Mesenchymal stem cell (in vitro differentiated cells and primary cell): ENCODE measurements around the gene HYAL3.

Source experiments
- DNase-seq: peaks from one replicate; pipeline ENCODE4 v3.0.0-alpha.2; 2013
- H2AFZ ChIP-seq: one replicate; pipeline ENCODE4 v1.6.1; 2013; ENCODE audit warnings: low read depth, mild to moderate bottlenecking, control low read depth, inconsistent platforms, low read length, moderate library complexity
- H2AK5ac ChIP-seq: 2 replicates; pipeline ENCODE4 v1.6.1; 2013; ENCODE audit warnings: low read length, moderate library complexity, mild to moderate bottlenecking, inconsistent platforms; ENCODE audit not compliant: severe bottlenecking
- H2BK120ac ChIP-seq: one replicate; pipeline ENCODE4 v1.6.1; 2013; ENCODE audit warnings: low read depth, mild to moderate bottlenecking, inconsistent platforms, low read length, moderate library complexity
- H2BK12ac ChIP-seq, 2 experiments: one replicate each; pipeline ENCODE4 v1.6.1; 2013; ENCODE audit warnings: inconsistent platforms in 2 of 2, low read length in 2 of 2, mild to moderate bottlenecking in 2 of 2, moderate library complexity in 2 of 2, control low read depth in 1 of 2
- H2BK15ac ChIP-seq: one replicate; pipeline ENCODE4 v1.6.1; 2013; ENCODE audit warnings: mild to moderate bottlenecking, low read depth, inconsistent platforms; ENCODE audit not compliant: poor library complexity, severe bottlenecking
- H2BK5ac ChIP-seq: 2 replicates; pipeline ENCODE4 v1.6.1; 2013; ENCODE audit warnings: low read depth, mild to moderate bottlenecking, low read length, control low read depth, inconsistent platforms; ENCODE audit not compliant: poor library complexity, severe bottlenecking
- H3K14ac ChIP-seq, 2 experiments: one replicate each; pipeline ENCODE4 v1.6.1; 2013; ENCODE audit warnings: inconsistent platforms in 2 of 2, low read length in 2 of 2, control low read depth in 1 of 2, mild to moderate bottlenecking in 1 of 2, moderate library complexity in 1 of 2
- H3K18ac ChIP-seq, 2 experiments: one replicate each; pipeline ENCODE4 v1.6.1; 2013; ENCODE audit warnings: inconsistent platforms in 2 of 2, low read length in 2 of 2, control low read depth in 1 of 2, low read depth in 1 of 2, mild to moderate bottlenecking in 1 of 2
- H3K23ac ChIP-seq, 2 experiments: one replicate each; pipeline ENCODE4 v1.6.1; 2013; ENCODE audit warnings: inconsistent platforms in 2 of 2, low read length in 2 of 2, mild to moderate bottlenecking in 2 of 2, moderate library complexity in 2 of 2, control low read depth in 1 of 2
- H3K27ac ChIP-seq: 2 replicates; pipeline ENCODE4 v1.5.1; 2013; ENCODE audit warnings: mild to moderate bottlenecking, moderate library complexity, low read length, control low read depth, inconsistent platforms; ENCODE audit not compliant: poor library complexity, severe bottlenecking
- H3K27me3 ChIP-seq, 2 experiments: 2 replicates each; pipeline versions ENCODE4 v1.6.1 to v1.7.0; 2013; ENCODE audit warnings: low read length in 2 of 2, mild to moderate bottlenecking in 2 of 2, moderate library complexity in 2 of 2, control low read depth in 1 of 2, inconsistent platforms in 1 of 2; ENCODE audit not compliant: control insufficient read depth in 1 of 2, insufficient read depth in 1 of 2
- H3K36me3 ChIP-seq, 2 experiments: 2 replicates each; pipeline versions ENCODE4 v1.6.1 to v1.7.0; 2013; ENCODE audit warnings: low read length in 2 of 2, control low read depth in 1 of 2, inconsistent platforms in 1 of 2, low read depth in 1 of 2, mild to moderate bottlenecking in 1 of 2; ENCODE audit not compliant: insufficient read depth in 2 of 2, control insufficient read depth in 1 of 2
- H3K4ac ChIP-seq, 2 experiments: one replicate each; pipeline ENCODE4 v1.6.1; 2013; ENCODE audit warnings: inconsistent platforms in 2 of 2, low read length in 2 of 2, mild to moderate bottlenecking in 2 of 2, moderate library complexity in 2 of 2, control low read depth in 1 of 2, low read depth in 1 of 2
- H3K4me1 ChIP-seq: 2 replicates; pipeline ENCODE4 v1.6.1; 2013; ENCODE audit warnings: low read depth, low read length, control low read depth; ENCODE audit not compliant: control insufficient read depth, insufficient read depth
- H3K4me2 ChIP-seq: 2 replicates; pipeline ENCODE4 v1.6.1; 2013; ENCODE audit warnings: low read length, mild to moderate bottlenecking, inconsistent platforms; ENCODE audit not compliant: poor library complexity, severe bottlenecking
- H3K4me3 ChIP-seq, 2 experiments: 2 replicates each; pipeline versions ENCODE4 v1.5.1 to v1.7.0; 2013; ENCODE audit warnings: low read length in 2 of 2, mild to moderate bottlenecking in 2 of 2, control low read depth in 1 of 2, low read depth in 1 of 2; ENCODE audit not compliant: insufficient read depth in 1 of 2
- H3K79me1 ChIP-seq: replicated peaks from 2 replicates; pipeline ENCODE4 v1.6.1; 2013; ENCODE audit warnings: mild to moderate bottlenecking, control low read depth, low read length, inconsistent platforms; ENCODE audit not compliant: poor library complexity, severe bottlenecking
- H3K9ac ChIP-seq: 2 replicates; pipeline ENCODE4 v1.7.0; 2013; ENCODE audit warnings: mild to moderate bottlenecking, low read length, moderate library complexity
- H3K9me3 ChIP-seq: 2 replicates; pipeline ENCODE4 v1.7.0; 2013; ENCODE audit warnings: mild to moderate bottlenecking, low read length; ENCODE audit not compliant: control insufficient read depth
- H4K8ac ChIP-seq: one replicate; pipeline ENCODE4 v1.6.1; 2013; ENCODE audit warnings: inconsistent platforms, mild to moderate bottlenecking, low read length, moderate library complexity
- H4K91ac ChIP-seq: one replicate; pipeline ENCODE4 v1.6.1; 2013; ENCODE audit warnings: mild to moderate bottlenecking, low read length, inconsistent platforms
- WGBS: methylation state at CpG from one replicate; pipeline ENCODE4 v1.1.7; 2013; ENCODE audit warnings: mixed read lengths; 5-methylcytosine and 5-hydroxymethylcytosine counted together

Gene HYAL3

DNA sequence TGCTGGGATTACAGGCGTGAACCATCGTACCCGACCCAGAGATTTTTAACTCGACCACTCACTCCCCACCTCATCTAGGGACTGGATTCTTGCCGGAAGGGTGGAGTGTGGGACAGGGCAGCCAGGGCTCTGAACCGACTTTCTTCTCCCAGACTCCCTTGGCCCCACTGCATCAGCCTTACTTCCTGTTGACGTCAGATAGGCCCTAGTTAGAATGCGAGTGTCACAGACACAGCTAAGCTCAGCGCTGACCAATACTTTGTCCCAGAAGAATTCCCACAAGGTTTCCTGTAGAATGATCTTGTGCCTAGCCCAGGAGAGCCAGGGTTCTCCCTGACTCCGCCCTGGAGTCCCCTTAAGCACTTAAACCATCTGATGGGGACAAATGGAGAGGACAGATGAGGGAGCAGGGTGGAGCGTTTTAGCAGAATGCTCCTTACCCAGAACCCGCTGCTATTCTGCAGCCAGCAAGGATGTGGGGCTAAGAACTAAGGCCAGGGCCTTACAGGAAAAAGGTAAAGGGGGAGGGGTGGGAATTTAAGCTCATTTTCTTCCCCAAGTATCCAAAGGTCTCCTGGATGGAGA, 34.6 kb upstream of the HYAL3 start:
- peak overlapping the region; percentile 97 for H3K9ac ChIP-seq
- H2BK12ac ChIP-seq: no peak overlapping the region
- DNase-seq: peak; percentile 86
- H3K4ac ChIP-seq: peak overlapping the region in 1 of 2 experiments; percentile 8
- peak overlapping the region; percentile 29 for H4K8ac ChIP-seq
- H2BK15ac ChIP-seq: no peak overlapping the region
- no peaks in the 10 kb centered on the region for H3K27me3 ChIP-seq
- H3K9me3 ChIP-seq: no peaks in the 10 kb centered on the region
- H3K14ac ChIP-seq: no peak overlapping the region
- no peak overlapping the region for H2AK5ac ChIP-seq
- no peak overlapping the region for H3K27ac ChIP-seq
- peaks cover 33 to 41% of the 10 kb centered on the region in 2 experiments for H3K36me3 ChIP-seq
- H3K18ac ChIP-seq: no peak overlapping the region
- peaks cover 26% of the 10 kb centered on the region for H3K4me1 ChIP-seq
- 71% methylated on average over 12 of the region's 12 CpGs for WGBS
- peak overlapping the region in 1 of 2 experiments; percentile 40 for H3K4me3 ChIP-seq
- no peak overlapping the region for H2BK120ac ChIP-seq
- H2AFZ ChIP-seq: no peak overlapping the region
- H2BK5ac ChIP-seq: no peak overlapping the region
- H3K79me1 ChIP-seq: peaks cover 24% of the 10 kb centered on the region
- H3K23ac ChIP-seq: no peak overlapping the region
- H4K91ac ChIP-seq: no peak overlapping the region
- no peak overlapping the region for H3K4me2 ChIP-seq

DNA sequence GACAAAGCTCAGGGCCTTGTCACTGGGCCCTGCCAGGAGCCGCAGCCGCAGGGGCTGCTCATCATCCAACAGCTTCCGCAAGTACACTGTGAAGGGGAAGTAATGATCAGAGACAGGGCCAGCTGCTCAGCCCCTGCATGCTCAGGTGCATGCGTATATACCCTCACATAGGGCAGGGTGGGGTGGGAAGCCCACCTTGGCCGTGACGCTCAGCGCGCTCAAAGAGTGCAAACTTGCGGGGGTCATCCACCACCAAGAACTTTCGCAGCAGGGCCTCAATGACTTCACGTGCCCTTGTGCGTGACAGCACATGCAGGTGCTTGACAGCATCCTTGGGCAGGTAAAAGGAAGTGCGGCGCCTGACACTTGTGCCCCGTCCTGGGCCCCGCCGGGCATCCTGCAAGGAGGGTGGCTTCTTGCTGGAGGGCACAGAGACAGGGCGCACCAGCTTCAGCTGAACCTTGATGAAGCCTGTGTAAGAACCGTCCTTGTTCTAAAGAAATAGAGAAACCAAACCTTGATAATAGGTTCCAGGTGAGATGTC, 32.2 kb upstream of the HYAL3 start:
- H3K9me3 ChIP-seq: no peaks in the 10 kb centered on the region
- H3K36me3 ChIP-seq: peaks cover 33 to 44% of the 10 kb centered on the region in 2 experiments
- no peak overlapping the region for H3K14ac ChIP-seq
- no peak overlapping the region for H3K27ac ChIP-seq
- WGBS: 96% methylated on average over 19 of the region's 19 CpGs
- H3K4me2 ChIP-seq: no peak overlapping the region
- no peak for DNase-seq
- H3K23ac ChIP-seq: no peak overlapping the region
- H4K8ac ChIP-seq: no peak overlapping the region
- peak overlapping the region; percentile 21 for H4K91ac ChIP-seq
- H3K4me1 ChIP-seq: peaks cover 26% of the 10 kb centered on the region
- no peak overlapping the region for H3K4ac ChIP-seq
- no peak overlapping the region for H2BK5ac ChIP-seq
- no peak overlapping the region for H2BK15ac ChIP-seq
- H2AK5ac ChIP-seq: no peak overlapping the region
- H3K9ac ChIP-seq: no peak overlapping the region
- peaks cover 24% of the 10 kb centered on the region for H3K79me1 ChIP-seq
- H3K4me3 ChIP-seq: no peak overlapping the region
- no peak overlapping the region for H2AFZ ChIP-seq
- H3K18ac ChIP-seq: no peak overlapping the region
- no peak overlapping the region for H2BK12ac ChIP-seq
- no peak overlapping the region for H2BK120ac ChIP-seq
- H3K27me3 ChIP-seq: no peaks in the 10 kb centered on the region

GRCh38 chr3:50330330-50330729, 31.1 kb upstream of the HYAL3 start:
- H2BK15ac ChIP-seq: no peak overlapping the region
- H4K8ac ChIP-seq: no peak overlapping the region
- H4K91ac ChIP-seq: no peak overlapping the region
- WGBS: 98% methylated on average over 10 of the region's 10 CpGs
- no peak overlapping the region for H2AFZ ChIP-seq
- H2BK120ac ChIP-seq: no peak overlapping the region
- H3K4me2 ChIP-seq: no peak overlapping the region
- no peak overlapping the region for H3K18ac ChIP-seq
- no peak overlapping the region for H3K9ac ChIP-seq
- no peak overlapping the region for H3K27ac ChIP-seq
- no peak overlapping the region for H3K23ac ChIP-seq
- peaks cover 19% of the 10 kb centered on the region for H3K4me1 ChIP-seq
- no peak overlapping the region for H2AK5ac ChIP-seq
- no peak overlapping the region for H3K4me3 ChIP-seq
- no peak overlapping the region for H3K4ac ChIP-seq
- no peak overlapping the region for H2BK12ac ChIP-seq
- H3K14ac ChIP-seq: no peak overlapping the region
- H3K36me3 ChIP-seq: peaks cover 43 to 55% of the 10 kb centered on the region in 2 experiments
- no peak for DNase-seq
- H3K9me3 ChIP-seq: no peaks in the 10 kb centered on the region
- H2BK5ac ChIP-seq: no peak overlapping the region
- peaks cover 26% of the 10 kb centered on the region for H3K79me1 ChIP-seq
- H3K27me3 ChIP-seq: no peaks in the 10 kb centered on the region

DNA sequence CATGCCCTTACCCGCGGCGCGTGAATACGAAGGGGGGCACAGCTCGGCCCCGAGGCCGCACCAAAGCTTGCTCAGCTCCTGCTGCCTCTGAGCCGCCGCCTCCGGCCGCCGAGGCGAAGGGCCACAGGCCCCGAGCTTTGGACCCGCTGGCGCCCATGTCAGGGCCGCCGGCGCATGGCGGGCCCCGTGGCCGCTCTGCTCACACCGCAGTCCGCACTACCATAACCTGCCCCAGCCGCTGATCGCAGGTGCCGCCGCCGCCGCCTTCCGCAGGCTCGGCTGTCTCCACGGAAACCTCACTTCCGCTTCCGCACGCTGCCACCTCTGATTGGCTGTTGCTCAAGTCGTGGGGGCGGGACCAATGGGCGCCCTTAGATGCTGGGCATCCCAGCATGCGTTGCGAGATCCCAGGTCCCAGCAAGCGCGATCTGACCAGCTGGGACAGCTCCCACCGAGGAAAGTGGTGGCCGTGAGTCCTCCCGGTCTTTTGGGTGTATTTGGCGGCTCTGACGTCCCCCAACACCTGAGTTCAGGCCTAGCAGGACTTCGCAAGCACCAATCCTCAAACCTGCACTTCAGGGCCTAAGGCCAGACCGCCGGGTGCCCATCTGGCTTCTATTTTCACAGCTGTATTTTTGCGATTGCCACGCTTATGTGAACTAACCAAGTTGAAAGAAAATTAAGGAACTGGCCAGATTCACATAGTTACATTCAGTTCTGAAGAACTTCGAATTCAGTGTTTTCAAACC, 28.9 kb upstream of the HYAL3 start, which contains the start of gene TUSC2:
TUSC2 (minus strand) TSS at position 281 of the 749 bp plus-strand sequence; CDS start at position 157, 124 bp downstream.
- no peak within 1 kb of the TSS for H2BK120ac ChIP-seq

More for the DNA sequence above, 28.9 kb upstream of the HYAL3 start, which contains the start of gene TUSC2:
- H2AK5ac ChIP-seq: no peak within 1 kb of the TSS
- peaks cover 32% of the 10 kb centered on the region for H3K79me1 ChIP-seq
- H3K36me3 ChIP-seq: peaks cover 50 to 63% of the 10 kb centered on the region in 2 experiments
- peak within 1 kb of the TSS; percentile 80 for H3K27ac ChIP-seq
- H3K4me2 ChIP-seq: peak within 1 kb of the TSS; percentile 82
- H2AFZ ChIP-seq: peak within 1 kb of the TSS; percentile 55
- peak within 1 kb of the TSS; percentile 38 to 70 for H3K4ac ChIP-seq
- H3K4me3 ChIP-seq: peak within 1 kb of the TSS; percentile 84 to 94
- no peak within 1 kb of the TSS for H2BK15ac ChIP-seq
- peaks cover 13% of the 10 kb centered on the region for H3K4me1 ChIP-seq
- peak; percentile 97 for DNase-seq
- no peaks in the 10 kb centered on the region for H3K27me3 ChIP-seq
- no peak within 1 kb of the TSS for H3K23ac ChIP-seq
- H2BK12ac ChIP-seq: no peak within 1 kb of the TSS
- peak within 1 kb of the TSS; percentile 64 for H4K8ac ChIP-seq
- H4K91ac ChIP-seq: no peak within 1 kb of the TSS
- no peak within 1 kb of the TSS for H3K18ac ChIP-seq
- WGBS: 6% methylated on average over 55 of the region's 55 CpGs
- H2BK5ac ChIP-seq: no peak within 1 kb of the TSS
- peak within 1 kb of the TSS; percentile 96 for H3K9ac ChIP-seq
- H3K14ac ChIP-seq: peak within 1 kb of the TSS in 1 of 2 experiments; percentile 71
- H3K9me3 ChIP-seq: no peaks in the 10 kb centered on the region
